NK-92 (cell line): ENCODE results near the gene ERI2.
"Not testable (repeated sequence)": the region's sequence is repeated elsewhere in the genome, so short reads cannot be mapped to it uniquely, and the experiment has no call there.

Experiments used
- DNase-seq: peaks from one replicate; lab custom pipeline; 2025; ENCODE audit not compliant: unreplicated experiment; lab: John Stamatoyannopoulos, UW

Gene ERI2

GRCh38 chr16:20821682-20822081 lies 15.4 kb upstream of the ERI2 start:
- DNase-seq = no peak

- no peak for DNase-seq
These were observed 12.8 kb upstream of the ERI2 start for GRCh38 chr16:20818929-20819585.

- no peak for DNase-seq
These were observed 8.5 kb upstream of the ERI2 start for GRCh38 chr16:20814784-20815183.

- DNase-seq = no peak
These were observed 6.2 kb upstream of the ERI2 start for GRCh38 chr16:20812510-20812909.

DNA sequence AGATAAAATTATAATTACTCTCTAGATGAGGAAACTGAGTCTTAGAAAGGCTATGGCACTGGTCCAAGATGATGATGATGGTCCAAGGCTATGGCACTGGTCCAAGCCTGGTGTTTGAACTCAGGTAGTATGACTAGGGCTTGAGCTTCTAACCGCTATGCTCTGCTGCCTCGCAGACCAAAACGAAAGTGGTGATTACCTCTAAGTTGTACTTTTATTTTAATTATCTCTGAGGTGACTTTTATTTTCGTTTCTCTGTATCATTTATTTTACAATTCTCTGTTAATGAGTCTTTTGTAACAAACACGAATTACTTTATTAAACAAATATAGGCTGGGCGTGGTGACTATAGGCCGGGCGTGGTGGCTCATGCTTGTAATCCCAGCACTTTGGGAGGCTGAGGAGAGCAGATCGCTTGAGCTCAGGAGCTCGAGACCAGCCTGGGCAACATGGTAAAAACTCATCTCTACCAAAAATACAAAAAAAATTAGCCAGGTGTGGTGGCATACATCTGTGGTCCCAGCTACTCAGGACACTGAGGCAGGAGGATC lies 5.7 kb upstream of the ERI2 start:
- DNase-seq = no peak

- no peak for DNase-seq
These were observed 1.6 kb upstream of the ERI2 start for GRCh38 chr16:20807862-20808261.

- not testable (repeated sequence) for DNase-seq
These were observed 546 bp downstream of the ERI2 start for GRCh38 chr16:20805684-20806167.

GRCh38 chr16:20803561-20804214 lies 2.6 kb downstream of the ERI2 start:
- DNase-seq = no peak

GRCh38 chr16:20803192-20803560 lies 3.1 kb downstream of the ERI2 start:
- DNase-seq = no peak

GRCh38 chr16:20801278-20801677 lies 5.0 kb downstream of the ERI2 start:
- DNase-seq = no peak

DNA sequence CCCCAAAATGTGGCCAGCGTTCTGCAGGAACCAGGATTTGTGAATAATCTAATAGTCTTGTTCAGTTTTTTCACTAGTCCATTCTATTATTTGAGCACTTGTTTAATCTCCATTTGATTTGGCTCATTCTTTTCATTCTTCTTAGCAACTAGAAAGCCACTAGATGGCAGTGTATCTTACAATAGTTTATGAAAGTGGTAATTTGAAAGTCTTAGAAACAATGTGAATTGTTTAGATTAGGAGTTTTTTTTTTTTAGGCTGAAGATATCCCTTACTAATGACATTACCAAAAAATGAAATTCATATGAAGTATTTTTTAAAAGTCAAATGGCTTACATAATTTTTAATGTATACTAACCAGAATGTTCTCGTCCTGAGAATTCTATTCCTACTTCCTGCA lies 6.7 kb downstream of the ERI2 start:
- no peak for DNase-seq

GRCh38 chr16:20798364-20798763 lies 7.9 kb downstream of the ERI2 start:
- no peak for DNase-seq

GRCh38 chr16:20791923-20792612 lies 14.2 kb downstream of the ERI2 start:
- no peak for DNase-seq

- DNase-seq = no peak
These were observed 17.1 kb downstream of the ERI2 start for GRCh38 chr16:20789130-20789529.

- DNase-seq = no peak
These were observed 22.1 kb downstream of the ERI2 start for GRCh38 chr16:20784204-20784603.

DNA sequence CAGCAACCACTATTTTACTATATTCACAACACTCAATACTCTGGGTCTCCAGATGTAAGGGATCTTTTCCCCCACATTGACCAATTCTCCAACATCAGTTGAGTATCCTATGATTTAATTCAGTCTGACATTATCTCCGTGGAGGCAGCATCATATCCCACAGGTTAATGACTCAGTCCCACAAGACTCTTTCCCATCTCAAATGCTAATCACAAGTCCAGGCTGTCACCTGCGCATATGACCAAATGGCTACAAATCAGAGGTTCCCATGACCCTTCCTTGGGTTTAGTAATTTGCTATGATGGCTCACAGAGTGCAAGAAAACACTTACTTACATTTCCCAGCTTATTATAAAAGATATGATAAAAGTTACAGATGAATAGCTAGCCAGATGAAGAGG lies 23.8 kb downstream of the ERI2 start:
- no peak for DNase-seq

GRCh38 chr16:20781697-20782096 lies 24.6 kb downstream of the ERI2 start:
- no peak for DNase-seq

- no peak for DNase-seq
These were observed 31.4 kb downstream of the ERI2 start for GRCh38 chr16:20774703-20775362.

DNA sequence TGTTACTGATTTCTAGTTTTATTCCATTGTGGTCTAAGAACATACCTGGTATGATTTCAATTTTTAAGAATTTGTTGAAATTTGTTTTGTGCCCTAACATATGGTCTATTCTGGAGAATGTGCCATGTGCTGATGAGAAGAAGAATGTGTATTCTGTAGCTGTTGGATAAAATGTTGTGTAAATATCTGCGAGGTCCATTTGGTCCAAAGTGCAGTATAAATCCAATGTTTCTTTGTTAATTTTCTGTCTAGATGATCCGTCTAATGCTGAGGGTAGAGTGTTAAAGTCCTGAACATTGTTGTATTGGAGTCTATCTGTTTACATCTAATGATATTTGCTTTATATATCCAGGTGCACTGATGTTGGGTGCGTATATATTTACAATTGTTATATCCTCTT lies 32.6 kb downstream of the ERI2 start:
- DNase-seq = no peak

DNA sequence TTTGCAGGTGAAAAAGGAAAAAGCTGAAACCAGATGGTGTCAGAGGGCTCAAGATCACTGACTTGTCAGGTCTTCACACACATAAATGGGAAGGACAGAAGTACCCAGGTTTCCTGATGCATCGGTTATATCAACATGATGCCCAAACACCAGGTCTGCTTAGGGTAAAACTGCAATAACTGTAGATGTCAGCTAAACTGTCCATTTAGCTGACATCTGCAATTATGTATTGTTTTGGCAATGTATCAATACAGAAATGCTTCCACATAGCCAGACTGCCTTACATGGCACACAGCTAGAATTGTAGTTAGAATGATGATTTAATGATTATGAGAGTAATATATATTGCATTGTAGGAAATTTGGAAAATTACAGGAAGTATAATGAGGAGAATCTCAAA lies 37.5 kb downstream of the ERI2 start:
- no peak for DNase-seq

DNA sequence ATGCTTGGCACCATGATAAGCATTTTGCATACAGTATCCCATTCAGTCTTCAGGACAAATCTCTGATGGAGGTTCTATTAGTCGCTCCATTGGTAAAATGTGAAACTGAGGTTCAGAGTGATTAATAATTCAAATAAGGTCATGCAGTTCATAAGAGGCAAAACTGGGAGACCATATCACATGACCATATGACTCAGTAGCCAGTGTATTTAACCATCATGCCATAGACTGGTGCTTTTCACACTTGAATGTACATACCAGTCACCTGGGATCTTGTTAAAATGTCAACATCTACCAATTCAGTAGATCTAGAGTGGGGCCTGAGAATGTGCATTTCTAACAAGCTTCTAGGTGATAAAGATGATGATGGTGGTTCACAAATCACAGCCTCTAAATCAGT lies 38.2 kb downstream of the ERI2 start:
- DNase-seq = no peak
